ENCODE results near the gene ACYP1. TPM values are rescaled to one million over a fixed set of nuclear protein-coding genes. Genes with fewer than 3 reads are reported as not detected.

ACYP1 gene
- total and polyA plus RNA-seq, 2 donors (not counting 1 experiment from before 2014, with no cell fraction given): 13.7 to 14.5 TPM

DNA sequence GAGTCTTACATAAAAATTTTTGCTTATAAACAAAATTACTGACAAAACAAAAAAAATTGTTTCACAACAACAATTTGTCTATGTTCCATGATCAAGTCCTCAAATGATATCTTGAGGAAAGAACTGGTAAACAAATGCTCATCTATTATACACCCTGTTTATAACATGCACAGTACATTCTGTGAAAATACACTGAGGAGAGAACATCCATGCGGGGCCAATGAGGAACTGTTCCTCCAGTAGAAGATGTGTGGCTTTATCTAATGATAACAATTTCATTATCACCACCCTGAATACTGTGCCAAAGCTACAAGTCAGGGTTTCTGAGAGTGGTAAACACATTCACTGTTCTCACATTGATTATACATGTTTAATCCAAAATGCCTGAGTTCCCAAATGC is 23.3 kb downstream of the ACYP1 start:
- Histone ChIP-seq H3K4me2 (ENCODE audit: extremely low read depth, insufficient read depth, low read length) (no peak overlapping the region), H3K36me3 (ENCODE audit: control insufficient read depth, insufficient read depth, low read length) (no peaks in the 10 kb centered on the region), H2AFZ (ENCODE audit: low read length) (no peak overlapping the region), H3K9me3 (ENCODE audit: control insufficient read depth, insufficient read depth, low read depth, low read length) (no peaks in the 10 kb centered on the region), H3K27ac (ENCODE audit: insufficient read depth, low read length) (no peak overlapping the region), H3K27me3 (ENCODE audit: control insufficient read depth, insufficient read depth, low read length) (no peaks in the 10 kb centered on the region), H3K4me1 (ENCODE audit: control insufficient read depth, extremely low read depth, insufficient read depth, low read length) (peaks cover 15% of the 10 kb centered on the region), H3K4me3 (replicated peaks in 1 of 4; ENCODE audit: control extremely low read depth in 1 of 4, insufficient read depth in 1 of 4, low read depth in 3 of 4, low read length in 4 of 4) (no peak overlapping the region), H4K20me1 (ENCODE audit: control insufficient read depth, extremely low read depth, insufficient read depth, low read length) (no peaks in the 10 kb centered on the region), H3K9ac (ENCODE audit: insufficient read depth, low read length) (no peak overlapping the region), H3K79me2 (ENCODE audit: control insufficient read depth, insufficient read depth, low read length) (peaks cover 4% of the 10 kb centered on the region)
- TF ChIP-seq, protein P1, sequence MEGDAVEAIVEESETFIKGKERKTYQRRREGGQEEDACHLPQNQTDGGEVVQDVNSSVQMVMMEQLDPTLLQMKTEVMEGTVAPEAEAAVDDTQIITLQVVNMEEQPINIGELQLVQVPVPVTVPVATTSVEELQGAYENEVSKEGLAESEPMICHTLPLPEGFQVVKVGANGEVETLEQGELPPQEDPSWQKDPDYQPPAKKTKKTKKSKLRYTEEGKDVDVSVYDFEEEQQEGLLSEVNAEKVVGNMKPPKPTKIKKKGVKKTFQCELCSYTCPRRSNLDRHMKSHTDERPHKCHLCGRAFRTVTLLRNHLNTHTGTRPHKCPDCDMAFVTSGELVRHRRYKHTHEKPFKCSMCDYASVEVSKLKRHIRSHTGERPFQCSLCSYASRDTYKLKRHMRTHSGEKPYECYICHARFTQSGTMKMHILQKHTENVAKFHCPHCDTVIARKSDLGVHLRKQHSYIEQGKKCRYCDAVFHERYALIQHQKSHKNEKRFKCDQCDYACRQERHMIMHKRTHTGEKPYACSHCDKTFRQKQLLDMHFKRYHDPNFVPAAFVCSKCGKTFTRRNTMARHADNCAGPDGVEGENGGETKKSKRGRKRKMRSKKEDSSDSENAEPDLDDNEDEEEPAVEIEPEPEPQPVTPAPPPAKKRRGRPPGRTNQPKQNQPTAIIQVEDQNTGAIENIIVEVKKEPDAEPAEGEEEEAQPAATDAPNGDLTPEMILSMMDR (conservative IDR thresholded peaks at IDR 0.05 in 1 of 2, IDR thresholded peaks at IDR 0.05 in 1 of 2; ENCODE audit: low read depth in 1 of 2, low read length in 2 of 2): no peak
- TF ChIP-seq EZH2 (IDR thresholded peaks at IDR 0.05; ENCODE audit: low read length, missing control alignments): no peak
- DNase-seq (ENCODE audit: low read depth in 2 of 2): no peak

- H3K27me3 ChIP-seq (ENCODE audit: control insufficient read depth, insufficient read depth, low read length): no peaks in the 10 kb centered on the region
Measured at GRCh38 chr14:75032939-75033338, 30.9 kb downstream of the ACYP1 start.

GRCh38 chr14:75030147-75030546 is 33.7 kb downstream of the ACYP1 start:
- no peak overlapping the region for H3K9ac ChIP-seq (ENCODE audit: insufficient read depth, low read length)
- H3K4me1 ChIP-seq (ENCODE audit: control insufficient read depth, extremely low read depth, insufficient read depth, low read length): no peaks in the 10 kb centered on the region
- TF ChIP-seq EZH2 (IDR thresholded peaks at IDR 0.05; ENCODE audit: low read length, missing control alignments): no peak
- TF ChIP-seq, protein P1 (conservative IDR thresholded peaks at IDR 0.05 in 1 of 2, IDR thresholded peaks at IDR 0.05 in 1 of 2; ENCODE audit: low read depth in 1 of 2, low read length in 2 of 2): no peak
- H3K36me3 ChIP-seq (ENCODE audit: control insufficient read depth, insufficient read depth, low read length): peaks cover 5% of the 10 kb centered on the region
- H3K9me3 ChIP-seq (ENCODE audit: control insufficient read depth, insufficient read depth, low read depth, low read length): no peaks in the 10 kb centered on the region
- H3K79me2 ChIP-seq (ENCODE audit: control insufficient read depth, insufficient read depth, low read length): no peaks in the 10 kb centered on the region
- H3K4me3 ChIP-seq (replicated peaks in 1 of 4; ENCODE audit: control extremely low read depth in 1 of 4, insufficient read depth in 1 of 4, low read depth in 3 of 4, low read length in 4 of 4): no peak overlapping the region
- H3K27ac ChIP-seq (ENCODE audit: insufficient read depth, low read length): no peak overlapping the region
- no peak overlapping the region for H3K4me2 ChIP-seq (ENCODE audit: extremely low read depth, insufficient read depth, low read length)
- no peaks in the 10 kb centered on the region for H3K27me3 ChIP-seq (ENCODE audit: control insufficient read depth, insufficient read depth, low read length)
- no peak overlapping the region for H2AFZ ChIP-seq (ENCODE audit: low read length)
- no peaks in the 10 kb centered on the region for H4K20me1 ChIP-seq (ENCODE audit: control insufficient read depth, extremely low read depth, insufficient read depth, low read length)
- no peak for DNase-seq (ENCODE audit: low read depth in 2 of 2)

More at GRCh38 chr14:75032939-75033338, 30.9 kb downstream of the ACYP1 start:
- Histone ChIP-seq H3K4me1 (ENCODE audit: control insufficient read depth, extremely low read depth, insufficient read depth, low read length) (no peaks in the 10 kb centered on the region), H3K9ac (ENCODE audit: insufficient read depth, low read length) (no peak overlapping the region), H3K4me2 (ENCODE audit: extremely low read depth, insufficient read depth, low read length) (no peak overlapping the region), H3K27ac (ENCODE audit: insufficient read depth, low read length) (no peak overlapping the region), H3K4me3 (replicated peaks in 1 of 4; ENCODE audit: control extremely low read depth in 1 of 4, insufficient read depth in 1 of 4, low read depth in 3 of 4, low read length in 4 of 4) (no peak overlapping the region), H4K20me1 (ENCODE audit: control insufficient read depth, extremely low read depth, insufficient read depth, low read length) (no peaks in the 10 kb centered on the region), H3K79me2 (ENCODE audit: control insufficient read depth, insufficient read depth, low read length) (no peaks in the 10 kb centered on the region), H3K9me3 (ENCODE audit: control insufficient read depth, insufficient read depth, low read depth, low read length) (no peaks in the 10 kb centered on the region), H3K36me3 (ENCODE audit: control insufficient read depth, insufficient read depth, low read length) (peaks cover 2% of the 10 kb centered on the region), H2AFZ (ENCODE audit: low read length) (no peak overlapping the region)
- DNase-seq (ENCODE audit: low read depth in 2 of 2): no peak
- TF ChIP-seq, protein P1 (conservative IDR thresholded peaks at IDR 0.05 in 1 of 2, IDR thresholded peaks at IDR 0.05 in 1 of 2; ENCODE audit: low read depth in 1 of 2, low read length in 2 of 2): no peak
- TF ChIP-seq EZH2 (IDR thresholded peaks at IDR 0.05; ENCODE audit: low read length, missing control alignments): no peak

All from fibroblast of lung (primary cell).